HEK293 (cell line): ENCODE data around the gene SLC25A36.

Source experiments
- EGR2 ChIP-seq: fragments of 450-650 bp; formaldehyde crosslinking; IDR thresholded peaks from 2 replicates; pipeline ENCODE4 v1.5.1; 2016; ENCODE audit warnings: low read depth, missing biosample characterization, missing genetic modification characterization
- GFI1B ChIP-seq: fragments of 450-650 bp; formaldehyde crosslinking; IDR thresholded peaks from 2 replicates; pipeline ENCODE4 v1.5.1; 2016; ENCODE audit warnings: missing biosample characterization, missing genetic modification characterization
- GLI2 ChIP-seq: fragments of 450-650 bp; formaldehyde crosslinking; IDR thresholded peaks from 2 replicates; pipeline ENCODE4; 2017; ENCODE audit warnings: missing biosample characterization, missing genetic modification characterization, low read depth, borderline replicate concordance
- GLIS1 ChIP-seq: fragments of 450-650 bp; formaldehyde crosslinking; IDR thresholded peaks from 2 replicates; pipeline ENCODE4 v1.5.1; 2016; ENCODE audit warnings: missing biosample characterization, missing genetic modification characterization
- MYNN ChIP-seq: fragments of 450-650 bp; formaldehyde crosslinking; IDR thresholded peaks from 2 replicates; pipeline ENCODE4 v1.5.1; 2016; ENCODE audit warnings: missing biosample characterization, missing genetic modification characterization, borderline replicate concordance
- OVOL3 ChIP-seq: fragments of 450-650 bp; formaldehyde crosslinking; IDR thresholded peaks from 2 replicates; pipeline ENCODE4 v1.5.1; 2016; ENCODE audit warnings: missing biosample characterization, missing genetic modification characterization
- PRDM2 ChIP-seq: fragments of 450-650 bp; formaldehyde crosslinking; IDR thresholded peaks from 2 replicates; pipeline ENCODE4 v1.5.1; 2016; ENCODE audit warnings: missing biosample characterization, missing genetic modification characterization, borderline replicate concordance
- RBAK ChIP-seq: fragments of 450-650 bp; formaldehyde crosslinking; IDR thresholded peaks from 2 replicates; pipeline ENCODE4 v1.5.1; 2016; ENCODE audit warnings: missing biosample characterization, missing genetic modification characterization
- SP7 ChIP-seq: fragments of 450-650 bp; formaldehyde crosslinking; IDR thresholded peaks from 2 replicates; pipeline ENCODE4 v1.5.1; 2016; ENCODE audit warnings: missing biosample characterization, missing genetic modification characterization
- ZBTB21 ChIP-seq: fragments of 450-650 bp; formaldehyde crosslinking; IDR thresholded peaks from 2 replicates; pipeline ENCODE4 v1.5.1; 2017; ENCODE audit warnings: missing biosample characterization, missing genetic modification characterization
- ZFHX2 ChIP-seq: fragments of 450-650 bp; formaldehyde crosslinking; conservative IDR thresholded peaks from 2 replicates; pipeline ENCODE4 v1.5.1; 2016; ENCODE audit warnings: missing biosample characterization, missing genetic modification characterization
- ZNF10 ChIP-seq: fragments of 450-650 bp; formaldehyde crosslinking; IDR thresholded peaks from 2 replicates; pipeline ENCODE4 v1.5.1; 2017; ENCODE audit warnings: missing biosample characterization, missing genetic modification characterization
- ZNF211 ChIP-seq: fragments of 450-650 bp; formaldehyde crosslinking; IDR thresholded peaks from 2 replicates; pipeline ENCODE4 v1.5.1; 2016; ENCODE audit warnings: low read depth, missing biosample characterization, missing genetic modification characterization
- ZNF449 ChIP-seq: fragments of 450-650 bp; formaldehyde crosslinking; IDR thresholded peaks from 2 replicates; pipeline ENCODE4 v1.5.1; 2017; ENCODE audit warnings: missing biosample characterization, mild to moderate bottlenecking, missing genetic modification characterization, moderate library complexity
- ZNF514 ChIP-seq: fragments of 450-650 bp; formaldehyde crosslinking; IDR thresholded peaks from 2 replicates; pipeline ENCODE4 v1.5.1; 2016; ENCODE audit warnings: missing biosample characterization, missing genetic modification characterization
- ZNF521 ChIP-seq: fragments of 450-650 bp; formaldehyde crosslinking; IDR thresholded peaks from 2 replicates; pipeline ENCODE4 v1.5.1; 2017; ENCODE audit warnings: missing biosample characterization, mild to moderate bottlenecking, missing genetic modification characterization
- ZNF561 ChIP-seq: fragments of 450-650 bp; IDR thresholded peaks from 2 replicates; pipeline ENCODE4 v1.5.1; 2018; ENCODE audit warnings: missing biosample characterization, missing genetic modification characterization, borderline replicate concordance
- ZNF629 ChIP-seq: fragments of 450-650 bp; formaldehyde crosslinking; IDR thresholded peaks from 2 replicates; pipeline ENCODE4 v1.5.1; 2017; ENCODE audit warnings: missing biosample characterization, missing genetic modification characterization
- ZNF645 ChIP-seq: fragments of 450-650 bp; formaldehyde crosslinking; IDR thresholded peaks from 2 replicates; pipeline ENCODE4; 2016; ENCODE audit warnings: missing biosample characterization, missing genetic modification characterization
- ZNF76 ChIP-seq: fragments of 450-650 bp; formaldehyde crosslinking; IDR thresholded peaks from 2 replicates; pipeline ENCODE4; 2016; ENCODE audit warnings: low read depth, missing biosample characterization, missing genetic modification characterization, borderline replicate concordance
- ZNF792 ChIP-seq: fragments of 450-650 bp; formaldehyde crosslinking; IDR thresholded peaks from 2 replicates; pipeline ENCODE4 v1.5.1; 2016; ENCODE audit warnings: missing biosample characterization, missing genetic modification characterization
- ZNF837 ChIP-seq: fragments of 450-650 bp; formaldehyde crosslinking; IDR thresholded peaks from 2 replicates; pipeline ENCODE4 v1.5.1; 2016; ENCODE audit warnings: missing biosample characterization, missing genetic modification characterization
- ZSCAN18 ChIP-seq: fragments of 450-650 bp; formaldehyde crosslinking; IDR thresholded peaks from 2 replicates; pipeline ENCODE4 v1.5.1; 2016; ENCODE audit warnings: missing biosample characterization, missing genetic modification characterization
- TF ChIP-seq, protein P1 (sequence below): fragments of 450-650 bp; formaldehyde crosslinking; IDR thresholded peaks from 2 replicates; pipeline ENCODE4 v1.5.1; 2016; ENCODE audit warnings: missing biosample characterization, missing genetic modification characterization
- TF ChIP-seq, protein P2 (sequence below): fragments of 450-650 bp; formaldehyde crosslinking; IDR thresholded peaks from 2 replicates; pipeline ENCODE4 v1.5.1; 2016; ENCODE audit warnings: missing biosample characterization, missing genetic modification characterization
- TF ChIP-seq, protein P3 (sequence below): fragments of 450-650 bp; formaldehyde crosslinking; IDR thresholded peaks from 2 replicates; pipeline ENCODE4 v1.5.1; 2016; ENCODE audit warnings: missing biosample characterization, missing genetic modification characterization

The SLC25A36 gene

DNA sequence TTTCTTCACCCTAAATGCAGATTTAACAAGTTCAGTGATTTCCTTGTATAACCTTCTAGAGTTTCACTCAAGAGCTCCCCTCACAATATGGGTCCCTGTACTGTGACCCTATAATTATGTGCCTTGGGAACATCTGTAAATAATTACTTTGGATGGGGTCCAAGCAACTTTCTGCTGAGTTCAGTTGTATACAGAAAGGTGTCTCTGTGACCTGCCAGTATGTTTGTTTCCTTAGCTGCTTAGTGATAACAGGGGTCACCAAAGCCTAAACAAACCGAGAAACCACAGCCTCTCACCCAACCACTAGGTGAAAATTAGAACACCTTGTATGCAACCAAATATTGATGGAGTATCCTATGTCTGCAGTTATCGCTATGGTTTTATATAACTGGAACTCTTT, 29.8 kb upstream of the SLC25A36 start (continued):
- TF ChIP-seq ZFHX2 (tag by site-specific recombination): no peak
- TF ChIP-seq ZNF10 (tag by site-specific recombination): no peak
- TF ChIP-seq ZNF837 (tag by site-specific recombination): no peak
- TF ChIP-seq OVOL3 (tag by site-specific recombination): no peak; the same call in 1 of the 2 replicates
- TF ChIP-seq SP7 (tag by site-specific recombination): peak; percentile 99
- no peak for TF ChIP-seq EGR2 (tag by site-specific recombination)
- no peak for TF ChIP-seq ZNF449
- TF ChIP-seq GFI1B (tag by site-specific recombination): peak; percentile 80
- TF ChIP-seq PRDM2: no peak
- no peak for TF ChIP-seq ZNF792
- TF ChIP-seq MYNN: no peak
- TF ChIP-seq ZBTB21 (tag by site-specific recombination): no peak
- peak; percentile 81 for TF ChIP-seq ZNF561
- TF ChIP-seq RBAK (tag by site-specific recombination): no peak
- TF ChIP-seq ZNF211 (tag by site-specific recombination): no peak
- TF ChIP-seq ZNF629 (tag by site-specific recombination): peak; percentile 53
- no peak for TF ChIP-seq ZNF645 (tag by site-specific recombination)
- TF ChIP-seq ZNF514: no peak
- TF ChIP-seq GLI2: peak; percentile 47; the same call in 1 of the 2 replicates
- no peak for TF ChIP-seq ZSCAN18 (tag by site-specific recombination)
- TF ChIP-seq, protein P1, sequence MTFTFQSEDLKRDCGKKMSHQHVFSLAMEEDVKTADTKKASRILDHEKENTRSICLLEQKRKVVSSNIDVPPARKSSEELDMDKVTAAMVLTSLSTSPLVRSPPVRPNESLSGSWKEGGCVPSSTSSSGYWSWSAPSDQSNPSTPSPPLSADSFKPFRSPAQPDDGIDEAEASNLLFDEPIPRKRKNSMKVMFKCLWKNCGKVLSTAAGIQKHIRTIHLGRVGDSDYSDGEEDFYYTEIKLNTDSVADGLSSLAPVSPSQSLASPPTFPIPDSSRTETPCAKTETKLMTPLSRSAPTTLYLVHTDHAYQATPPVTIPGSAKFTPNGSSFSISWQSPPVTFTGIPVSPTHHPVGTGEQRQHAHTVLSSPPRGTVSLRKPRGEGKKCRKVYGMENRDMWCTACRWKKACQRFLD (tag by site-specific recombination): no peak
- TF ChIP-seq, protein P2, sequence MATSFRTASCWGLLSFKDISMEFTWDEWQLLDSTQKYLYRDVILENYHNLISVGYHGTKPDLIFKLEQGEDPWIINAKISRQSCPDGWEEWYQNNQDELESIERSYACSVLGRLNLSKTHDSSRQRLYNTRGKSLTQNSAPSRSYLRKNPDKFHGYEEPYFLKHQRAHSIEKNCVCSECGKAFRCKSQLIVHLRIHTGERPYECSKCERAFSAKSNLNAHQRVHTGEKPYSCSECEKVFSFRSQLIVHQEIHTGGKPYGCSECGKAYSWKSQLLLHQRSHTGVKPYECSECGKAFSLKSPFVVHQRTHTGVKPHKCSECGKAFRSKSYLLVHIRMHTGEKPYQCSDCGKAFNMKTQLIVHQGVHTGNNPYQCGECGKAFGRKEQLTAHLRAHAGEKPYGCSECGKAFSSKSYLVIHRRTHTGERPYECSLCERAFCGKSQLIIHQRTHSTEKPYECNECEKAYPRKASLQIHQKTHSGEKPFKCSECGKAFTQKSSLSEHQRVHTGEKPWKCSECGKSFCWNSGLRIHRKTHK (tag by site-specific recombination): no peak
- TF ChIP-seq ZNF76: no peak
- no peak for TF ChIP-seq ZNF521 (tag by site-specific recombination)
- TF ChIP-seq, protein P3, sequence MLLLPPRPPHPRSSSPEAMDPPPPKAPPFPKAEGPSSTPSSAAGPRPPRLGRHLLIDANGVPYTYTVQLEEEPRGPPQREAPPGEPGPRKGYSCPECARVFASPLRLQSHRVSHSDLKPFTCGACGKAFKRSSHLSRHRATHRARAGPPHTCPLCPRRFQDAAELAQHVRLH: peak; percentile 63; the same call in 1 of the 2 replicates
- TF ChIP-seq GLIS1: peak; percentile 32; the same call in 1 of the 2 replicates
